Activated CD4-positive, CD25-positive, alpha-beta regulatory T cell (primary cell): ENCODE measurements around the gene LUC7L.

Source experiments
- DNase-seq, 4 experiments: peaks; one replicate each; lab custom pipeline; 2025; lab: John Stamatoyannopoulos, UW

The LUC7L gene

GRCh38 chr16:143047-143446, 86.2 kb downstream of the LUC7L start:
- DNase-seq: no peak

- no peak for DNase-seq
These were observed 86.8 kb downstream of the LUC7L start for GRCh38 chr16:142405-142967.

- no peak for DNase-seq
These were observed 88.9 kb downstream of the LUC7L start for GRCh38 chr16:140175-140857.
